HEK293 (cell line): ENCODE results near the gene SF3A1.

Experiments used
- CTCF ChIA-PET: fragments of 350-600 bp; formaldehyde crosslinking; extraction: SDS; loops from one replicate; lab custom pipeline; 2021; ENCODE audit warnings: antibody characterized with exemption; lab: Yijun Ruan, JAX
- POLR2A ChIA-PET: fragments of 300-600 bp; formaldehyde crosslinking; extraction: SDS; loops from one replicate; lab custom pipeline; 2020; ENCODE audit warnings: antibody characterized with exemption, inconsistent platforms; lab: Yijun Ruan, JAX
- H3K27ac ChIP-seq: fragments of 200-500 bp; sonication (Bioruptor generic); 2 replicates; pipeline ENCODE4 v1.5.1; 2014; ENCODE audit warnings: low read depth, low read length, control low read depth, inconsistent platforms; ENCODE audit errors: extremely low read depth
- H3K36me3 ChIP-seq, 2 experiments: fragments of 200-500 bp in 1 of 2; sonication (Bioruptor generic) in 1 of 2; 1 replicate in 1 of 2; 2 replicates in 1 of 2; pipeline ENCODE4 v1.5.1; 2014 to 2017; ENCODE audit warnings: inconsistent platforms in 2 of 2, low read length in 2 of 2; ENCODE audit not compliant: control insufficient read depth in 2 of 2, insufficient read depth in 1 of 2
- H3K4me1 ChIP-seq: fragments of 200-500 bp; sonication (Bioruptor generic); 2 replicates; pipeline ENCODE4 v1.5.1; 2014; ENCODE audit warnings: mild to moderate bottlenecking, low read length, inconsistent platforms; ENCODE audit not compliant: control insufficient read depth, insufficient read depth
- H3K4me3 ChIP-seq: 2 replicates; pipeline ENCODE4 v1.5.1; 2011; ENCODE audit warnings: low read depth, mild to moderate bottlenecking, control low read depth, low read length, moderate library complexity
- H3K9me3 ChIP-seq: fragments of 200-500 bp; sonication (Bioruptor generic); 2 replicates; pipeline ENCODE4 v1.5.1; 2014; ENCODE audit warnings: low read depth, low read length, inconsistent platforms; ENCODE audit not compliant: control insufficient read depth, insufficient read depth
- AEBP2 ChIP-seq: fragments of 450-650 bp; formaldehyde crosslinking; IDR thresholded peaks from 2 replicates; pipeline ENCODE4 v1.5.1; 2016; ENCODE audit warnings: missing biosample characterization, missing genetic modification characterization, borderline replicate concordance
- GFI1B ChIP-seq: fragments of 450-650 bp; formaldehyde crosslinking; IDR thresholded peaks from 2 replicates; pipeline ENCODE4 v1.5.1; 2016; ENCODE audit warnings: missing biosample characterization, missing genetic modification characterization
- KLF17 ChIP-seq: fragments of 450-650 bp; formaldehyde crosslinking; IDR thresholded peaks from 2 replicates; pipeline ENCODE4 v1.5.1; 2016; ENCODE audit warnings: missing biosample characterization, missing genetic modification characterization
- KLF8 ChIP-seq: fragments of 450-650 bp; formaldehyde crosslinking; IDR thresholded peaks from 2 replicates; pipeline ENCODE4 v1.5.1; 2016; ENCODE audit warnings: missing biosample characterization, missing genetic modification characterization
- ZBTB1 ChIP-seq: fragments of 450-650 bp; formaldehyde crosslinking; IDR thresholded peaks from 2 replicates; pipeline ENCODE4 v1.5.1; 2016; ENCODE audit warnings: missing biosample characterization, missing genetic modification characterization
- ZBTB44 ChIP-seq: fragments of 450-650 bp; IDR thresholded peaks from 2 replicates; pipeline ENCODE4 v1.5.1; 2018; ENCODE audit warnings: missing biosample characterization, mild to moderate bottlenecking, missing genetic modification characterization
- ZBTB48 ChIP-seq: fragments of 450-650 bp; formaldehyde crosslinking; IDR thresholded peaks from 2 replicates; pipeline ENCODE4 v1.5.1; 2016; ENCODE audit warnings: missing biosample characterization, missing genetic modification characterization
- ZBTB6 ChIP-seq: fragments of 450-650 bp; formaldehyde crosslinking; IDR thresholded peaks from 2 replicates; pipeline ENCODE4 v1.5.1; 2017; ENCODE audit warnings: missing biosample characterization, missing genetic modification characterization
- ZFP69B ChIP-seq: fragments of 450-650 bp; formaldehyde crosslinking; IDR thresholded peaks from 2 replicates; pipeline ENCODE4 v1.5.1; 2016; ENCODE audit warnings: missing biosample characterization, missing genetic modification characterization
- ZNF174 ChIP-seq: fragments of 450-650 bp; formaldehyde crosslinking; IDR thresholded peaks from 2 replicates; pipeline ENCODE4 v1.5.0; 2017; ENCODE audit warnings: missing biosample characterization, mild to moderate bottlenecking, missing genetic modification characterization
- ZNF214 ChIP-seq: fragments of 450-650 bp; formaldehyde crosslinking; IDR thresholded peaks from 2 replicates; pipeline ENCODE4 v1.5.1; 2017; ENCODE audit warnings: missing biosample characterization, mild to moderate bottlenecking, missing genetic modification characterization, borderline replicate concordance
- ZNF248 ChIP-seq: fragments of 450-650 bp; formaldehyde crosslinking; IDR thresholded peaks from 2 replicates; pipeline ENCODE4 v1.5.1; 2017; ENCODE audit warnings: missing biosample characterization, missing genetic modification characterization
- ZNF280D ChIP-seq: fragments of 450-650 bp; formaldehyde crosslinking; IDR thresholded peaks from 2 replicates; pipeline ENCODE4 v1.5.1; 2016; ENCODE audit warnings: missing biosample characterization, missing genetic modification characterization
- ZNF362 ChIP-seq: fragments of 450-650 bp; formaldehyde crosslinking; IDR thresholded peaks from 2 replicates; pipeline ENCODE4 v1.5.1; 2016; ENCODE audit warnings: missing biosample characterization, missing genetic modification characterization
- ZNF366 ChIP-seq: fragments of 450-650 bp; formaldehyde crosslinking; conservative IDR thresholded peaks from 2 replicates; pipeline ENCODE4 v1.5.1; 2016; ENCODE audit warnings: missing biosample characterization, missing genetic modification characterization
- ZNF37A ChIP-seq: fragments of 450-650 bp; IDR thresholded peaks from 2 replicates; pipeline ENCODE4 v1.5.1; 2018; ENCODE audit warnings: missing biosample characterization, missing genetic modification characterization
- ZNF48 ChIP-seq: fragments of 450-650 bp; formaldehyde crosslinking; IDR thresholded peaks from 2 replicates; pipeline ENCODE4 v1.5.1; 2016; ENCODE audit warnings: missing biosample characterization, missing genetic modification characterization
- ZNF529 ChIP-seq: fragments of 450-650 bp; formaldehyde crosslinking; IDR thresholded peaks from 2 replicates; pipeline ENCODE4 v1.5.1; 2017; ENCODE audit warnings: missing genetic modification characterization, missing biosample characterization; ENCODE audit not compliant: insufficient replicate concordance
- ZNF549 ChIP-seq: fragments of 450-650 bp; IDR thresholded peaks from 2 replicates; pipeline ENCODE4 v1.5.1; 2018; ENCODE audit warnings: missing biosample characterization, missing genetic modification characterization, mild to moderate bottlenecking, inconsistent platforms, moderate library complexity
- ZNF555 ChIP-seq: fragments of 450-650 bp; formaldehyde crosslinking; conservative IDR thresholded peaks from 2 replicates; pipeline ENCODE4 v1.5.1; 2017; ENCODE audit warnings: missing biosample characterization, mild to moderate bottlenecking, missing genetic modification characterization, inconsistent platforms
- ZNF701 ChIP-seq: fragments of 450-650 bp; formaldehyde crosslinking; IDR thresholded peaks from 2 replicates; pipeline ENCODE4 v1.5.1; 2016; ENCODE audit warnings: missing biosample characterization, missing genetic modification characterization

SF3A1 gene

GRCh38 chr22:30370641-30371230 lies 14.0 kb upstream of the SF3A1 start:
- H3K27ac ChIP-seq: no peak overlapping the region
- no peaks in the 10 kb centered on the region for H3K9me3 ChIP-seq
- POLR2A ChIA-PET: interaction anchor here (0.9 to 1.4 kb wide), 2 partner anchors 12 to 14 kb away, joined by 3 to 6 read pairs; partner anchors contain the start of genes CCDC157 and SF3A1
- no peak overlapping the region for H3K4me3 ChIP-seq
- H3K36me3 ChIP-seq: peaks cover 0 to 19% of the 10 kb centered on the region in 2 experiments; a peak in 1 of 3 replicates
- CTCF ChIA-PET: interaction anchor here (0.5 to 0.7 kb wide), 2 partner anchors 15 to 17 kb away, joined by 3 read pairs; no protein-coding TSS in a partner anchor
- H3K4me1 ChIP-seq: no peaks in the 10 kb centered on the region
- TF ChIP-seq ZNF366 (tag by site-specific recombination): no peak
- no peak for TF ChIP-seq ZBTB44 (tag by site-specific recombination)
- no peak for TF ChIP-seq ZNF549 (tag by site-specific recombination)
- TF ChIP-seq ZNF174 (tag by site-specific recombination): no peak
- no peak for TF ChIP-seq ZNF48 (tag by site-specific recombination)
- TF ChIP-seq ZNF37A (tag by site-specific recombination): no peak
- TF ChIP-seq ZBTB48 (tag by site-specific recombination): no peak
- TF ChIP-seq ZBTB6 (tag by site-specific recombination): no peak
- TF ChIP-seq ZNF362 (tag by site-specific recombination): no peak
- TF ChIP-seq ZNF214 (tag by site-specific recombination): no peak
- no peak for TF ChIP-seq AEBP2 (tag by site-specific recombination)
- no peak for TF ChIP-seq GFI1B (tag by site-specific recombination)
- TF ChIP-seq KLF8: no peak
- TF ChIP-seq ZBTB1 (tag by site-specific recombination): no peak
- TF ChIP-seq, all 188 proteins: peak for 0

GRCh38 chr22:30368420-30368819 lies 11.7 kb upstream of the SF3A1 start:
- no peak overlapping the region for H3K4me3 ChIP-seq
- ChIA-PET CTCF (interaction anchor here (0.6 to 1.4 kb wide), 4 partner anchors 18 to 141 kb away, joined by 3 to 9 read pairs (median 6); no protein-coding TSS in a partner anchor), POLR2A (interaction anchor here (0.9 to 1.6 kb wide), 2 partner anchors 12 to 55 kb away, joined by 3 to 14 read pairs; partner anchors contain the start of genes CCDC157 and SF3A1)
- no peak overlapping the region for H3K27ac ChIP-seq
- H3K9me3 ChIP-seq: no peaks in the 10 kb centered on the region
- peaks cover 0 to 8% of the 10 kb centered on the region in 2 experiments; a peak in 2 of 3 replicates for H3K36me3 ChIP-seq
- no peaks in the 10 kb centered on the region for H3K4me1 ChIP-seq
- no peak for TF ChIP-seq ZNF529 (tag by site-specific recombination)
- no peak for TF ChIP-seq KLF17 (tag by site-specific recombination)
- no peak for TF ChIP-seq ZNF701 (tag by site-specific recombination)
- no peak for TF ChIP-seq ZNF555 (tag by site-specific recombination)
- TF ChIP-seq ZNF280D (tag by site-specific recombination): no peak
- TF ChIP-seq ZNF248: no peak
- no peak for TF ChIP-seq ZFP69B (tag by site-specific recombination)
